Stimulated activated CD4-positive, alpha-beta T cell treated with anti-CD3 and anti-CD28 coated beads, Interleukin-4, amount 100 ng/mL, for 4 hours (primary cell): ENCODE data around the gene MKX.
A peak's percentile ranks its signal among the peaks of the same experiment; 100 is the strongest.

Experiments used
- DNase-seq, 2 experiments: peaks; one replicate each; pipeline ENCODE4 v3.0.0-alpha.2; 2020

The MKX gene

GRCh38 chr10:27745732-27746396 lies at the start of gene MKX:
Gene MKX (minus strand): TSS chr10:27745819. CDS start chr10:27743415, 2,404 bp downstream.
- DNase-seq, result peak in 1 of 2 experiments; percentile 32

- no peak for DNase-seq
Observed at GRCh38 chr10:27794157-27794556, 48.5 kb upstream of the MKX start.

GRCh38 chr10:27792216-27792615 lies 46.6 kb upstream of the MKX start:
- DNase-seq, result no peak

GRCh38 chr10:27784272-27784671 lies 38.7 kb upstream of the MKX start:
- no peak for DNase-seq

- DNase-seq, result peak; percentile 4 to 10
Observed at GRCh38 chr10:27783660-27784059, 38.0 kb upstream of the MKX start.

- DNase-seq, result no peak
Observed at GRCh38 chr10:27779462-27780015, 33.9 kb upstream of the MKX start.

GRCh38 chr10:27774831-27775230 lies 29.2 kb upstream of the MKX start:
- DNase-seq, result no peak

- DNase-seq, result no peak
Observed at GRCh38 chr10:27771231-27771630, 25.6 kb upstream of the MKX start.

GRCh38 chr10:27770181-27770580 lies 24.6 kb upstream of the MKX start:
- no peak for DNase-seq

- DNase-seq, result no peak
Observed at GRCh38 chr10:27760867-27761266, 15.2 kb upstream of the MKX start.

- no peak for DNase-seq
Observed at GRCh38 chr10:27759483-27760272, 14.1 kb upstream of the MKX start.

- no peak for DNase-seq
Observed at GRCh38 chr10:27752673-27753237, 7.1 kb upstream of the MKX start.

GRCh38 chr10:27748601-27749000 lies 3.0 kb upstream of the MKX start:
- DNase-seq, result no peak

- DNase-seq, result no peak
Observed at GRCh38 chr10:27747096-27747451, 1.5 kb upstream of the MKX start.

- peak in 1 of 2 experiments; percentile 6 for DNase-seq
Observed at GRCh38 chr10:27746397-27747095, 927 bp upstream of the MKX start.

- peak in 1 of 2 experiments; percentile 10 for DNase-seq
Observed at GRCh38 chr10:27744802-27745731, 552 bp downstream of the MKX start.

GRCh38 chr10:27743877-27744801 lies 1.5 kb downstream of the MKX start:
- peak in 1 of 2 experiments; percentile 14 for DNase-seq

- DNase-seq, result peak in 1 of 2 experiments; percentile 34
Observed at GRCh38 chr10:27743012-27743876, 2.4 kb downstream of the MKX start.

- DNase-seq, result peak; percentile 77 to 87
Observed at GRCh38 chr10:27742195-27743011, 3.2 kb downstream of the MKX start.
